ENCODE measurements around the gene NCOA7.
"Not testable (repeated sequence)": the region's sequence is repeated elsewhere in the genome, so short reads cannot be mapped to it uniquely, and the experiment has no call there.

NCOA7 gene

GRCh38 chr6:125793863-125794262 lies 3.1 kb downstream of the NCOA7 start:
- DNase-seq, result no peak

GRCh38 chr6:125794342-125795137 lies 3.8 kb downstream of the NCOA7 start:
- no peak for DNase-seq

GRCh38 chr6:125795301-125795700 lies 4.5 kb downstream of the NCOA7 start:
- DNase-seq, result no peak

GRCh38 chr6:125797120-125797885 lies 6.5 kb downstream of the NCOA7 start:
- no peak for DNase-seq

GRCh38 chr6:125797886-125798444 lies 7.2 kb downstream of the NCOA7 start:
- DNase-seq, result no peak

- DNase-seq, result no peak
Observed at GRCh38 chr6:125798734-125799508, 8.2 kb downstream of the NCOA7 start.

GRCh38 chr6:125802383-125802782 lies 11.6 kb downstream of the NCOA7 start:
- no peak for DNase-seq

- no peak for DNase-seq
Observed at GRCh38 chr6:125802943-125803377, 12.2 kb downstream of the NCOA7 start.

GRCh38 chr6:125804264-125804663 lies 13.5 kb downstream of the NCOA7 start:
- no peak for DNase-seq

GRCh38 chr6:125804866-125805425 lies 14.2 kb downstream of the NCOA7 start:
- not testable (repeated sequence) for DNase-seq

GRCh38 chr6:125806813-125807212 lies 16.1 kb downstream of the NCOA7 start:
- DNase-seq, result no peak

GRCh38 chr6:125807293-125807692 lies 16.5 kb downstream of the NCOA7 start:
- DNase-seq, result no peak

- DNase-seq, result no peak
Observed at GRCh38 chr6:125808060-125808459, 17.3 kb downstream of the NCOA7 start.

GRCh38 chr6:125808591-125808990 lies 17.8 kb downstream of the NCOA7 start:
- no peak for DNase-seq

GRCh38 chr6:125809570-125810170 lies 18.9 kb downstream of the NCOA7 start:
- DNase-seq, result no peak

GRCh38 chr6:125810445-125810844 lies 19.7 kb downstream of the NCOA7 start:
- DNase-seq, result no peak

- DNase-seq, result no peak
Observed at GRCh38 chr6:125811259-125811658, 20.5 kb downstream of the NCOA7 start.

- DNase-seq, result no peak
Observed at GRCh38 chr6:125812394-125813292, 21.9 kb downstream of the NCOA7 start.

GRCh38 chr6:125814481-125814880 lies 23.7 kb downstream of the NCOA7 start:
- DNase-seq, result no peak

- DNase-seq, result no peak
Observed at GRCh38 chr6:125815080-125815910, 24.5 kb downstream of the NCOA7 start.
